ENCODE measurements around the gene ERVH48-1.

DNA sequence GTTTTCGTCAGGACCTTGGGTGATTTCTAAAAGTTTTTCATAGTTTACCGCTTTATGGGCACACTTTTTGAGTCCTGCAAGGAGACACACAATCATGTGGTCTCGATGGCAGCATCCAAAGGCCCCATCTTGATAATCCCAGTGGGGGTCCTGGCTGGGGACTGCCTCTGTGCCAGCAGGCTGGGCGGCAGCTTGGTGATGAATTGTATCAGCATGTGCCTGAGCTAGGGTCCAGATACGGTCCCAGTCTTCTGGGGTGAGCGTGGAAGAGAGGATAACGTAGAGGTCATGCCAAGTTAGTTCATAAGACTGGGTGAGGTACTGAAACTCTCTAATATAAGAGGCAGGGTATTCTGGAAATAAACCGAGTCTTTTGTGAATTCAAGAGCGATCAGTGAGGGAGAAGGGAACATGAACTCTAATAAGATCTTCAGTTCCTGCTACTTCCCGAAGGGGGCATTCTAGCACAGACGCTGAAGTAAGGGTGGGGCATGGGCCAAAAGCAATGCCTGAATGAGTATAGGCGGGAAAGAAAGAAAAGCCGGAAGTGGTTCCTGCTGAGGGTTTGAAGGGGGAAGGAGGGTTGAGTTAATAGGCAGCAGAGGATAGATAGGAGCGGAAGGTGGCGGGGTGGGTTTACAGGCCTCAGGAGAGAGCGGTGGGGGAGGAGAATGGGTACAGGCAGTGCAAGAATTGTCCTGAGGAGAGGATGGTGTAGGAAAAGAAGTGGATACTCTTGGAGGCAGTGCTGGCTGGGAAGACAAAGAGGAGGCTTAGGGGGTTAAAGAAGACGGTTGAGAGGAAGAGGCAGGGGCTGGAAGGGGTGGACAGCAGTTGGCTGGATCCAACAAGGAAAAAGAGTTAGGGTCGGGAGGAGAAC, 1.6 kb downstream of the ERVH48-1 start:
- TF ChIP-seq, protein P1, sequence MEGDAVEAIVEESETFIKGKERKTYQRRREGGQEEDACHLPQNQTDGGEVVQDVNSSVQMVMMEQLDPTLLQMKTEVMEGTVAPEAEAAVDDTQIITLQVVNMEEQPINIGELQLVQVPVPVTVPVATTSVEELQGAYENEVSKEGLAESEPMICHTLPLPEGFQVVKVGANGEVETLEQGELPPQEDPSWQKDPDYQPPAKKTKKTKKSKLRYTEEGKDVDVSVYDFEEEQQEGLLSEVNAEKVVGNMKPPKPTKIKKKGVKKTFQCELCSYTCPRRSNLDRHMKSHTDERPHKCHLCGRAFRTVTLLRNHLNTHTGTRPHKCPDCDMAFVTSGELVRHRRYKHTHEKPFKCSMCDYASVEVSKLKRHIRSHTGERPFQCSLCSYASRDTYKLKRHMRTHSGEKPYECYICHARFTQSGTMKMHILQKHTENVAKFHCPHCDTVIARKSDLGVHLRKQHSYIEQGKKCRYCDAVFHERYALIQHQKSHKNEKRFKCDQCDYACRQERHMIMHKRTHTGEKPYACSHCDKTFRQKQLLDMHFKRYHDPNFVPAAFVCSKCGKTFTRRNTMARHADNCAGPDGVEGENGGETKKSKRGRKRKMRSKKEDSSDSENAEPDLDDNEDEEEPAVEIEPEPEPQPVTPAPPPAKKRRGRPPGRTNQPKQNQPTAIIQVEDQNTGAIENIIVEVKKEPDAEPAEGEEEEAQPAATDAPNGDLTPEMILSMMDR (tag by site-specific recombination; IDR thresholded peaks at IDR 0.05) = peak; percentile 97
- TF ChIP-seq, protein P2, sequence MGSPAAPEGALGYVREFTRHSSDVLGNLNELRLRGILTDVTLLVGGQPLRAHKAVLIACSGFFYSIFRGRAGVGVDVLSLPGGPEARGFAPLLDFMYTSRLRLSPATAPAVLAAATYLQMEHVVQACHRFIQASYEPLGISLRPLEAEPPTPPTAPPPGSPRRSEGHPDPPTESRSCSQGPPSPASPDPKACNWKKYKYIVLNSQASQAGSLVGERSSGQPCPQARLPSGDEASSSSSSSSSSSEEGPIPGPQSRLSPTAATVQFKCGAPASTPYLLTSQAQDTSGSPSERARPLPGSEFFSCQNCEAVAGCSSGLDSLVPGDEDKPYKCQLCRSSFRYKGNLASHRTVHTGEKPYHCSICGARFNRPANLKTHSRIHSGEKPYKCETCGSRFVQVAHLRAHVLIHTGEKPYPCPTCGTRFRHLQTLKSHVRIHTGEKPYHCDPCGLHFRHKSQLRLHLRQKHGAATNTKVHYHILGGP (tag by site-specific recombination; IDR thresholded peaks at IDR 0.05) = no peak
- TF ChIP-seq ZFP3 (tag by site-specific recombination; IDR thresholded peaks at IDR 0.05; ENCODE audit: low read depth) (peak; percentile 40; the same call in 1 of the 2 replicates), SP7 (tag by site-specific recombination; IDR thresholded peaks at IDR 0.05) (peak; percentile 86), ZNF404 (tag by site-specific recombination; IDR thresholded peaks at IDR 0.05) (no peak), ZNF529 (tag by site-specific recombination; IDR thresholded peaks at IDR 0.05; ENCODE audit: insufficient replicate concordance) (no peak), ZNF311 (tag by site-specific recombination; IDR thresholded peaks at IDR 0.05; ENCODE audit: borderline replicate concordance) (no peak), YY1 (tag by site-specific recombination; IDR thresholded peaks at IDR 0.05) (no peak), ZNF274 (IDR thresholded peaks at IDR 0.05; ENCODE audit: low read length) (no peak), ZNF274 (tag by site-specific recombination; IDR thresholded peaks at IDR 0.05; ENCODE audit: borderline replicate concordance) (no peak)
- TF ChIP-seq, protein P3, sequence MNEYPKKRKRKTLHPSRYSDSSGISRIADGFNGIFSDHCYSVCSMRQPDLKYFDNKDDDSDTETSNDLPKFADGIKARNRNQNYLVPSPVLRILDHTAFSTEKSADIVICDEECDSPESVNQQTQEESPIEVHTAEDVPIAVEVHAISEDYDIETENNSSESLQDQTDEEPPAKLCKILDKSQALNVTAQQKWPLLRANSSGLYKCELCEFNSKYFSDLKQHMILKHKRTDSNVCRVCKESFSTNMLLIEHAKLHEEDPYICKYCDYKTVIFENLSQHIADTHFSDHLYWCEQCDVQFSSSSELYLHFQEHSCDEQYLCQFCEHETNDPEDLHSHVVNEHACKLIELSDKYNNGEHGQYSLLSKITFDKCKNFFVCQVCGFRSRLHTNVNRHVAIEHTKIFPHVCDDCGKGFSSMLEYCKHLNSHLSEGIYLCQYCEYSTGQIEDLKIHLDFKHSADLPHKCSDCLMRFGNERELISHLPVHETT (tag by site-specific recombination; IDR thresholded peaks at IDR 0.05) = peak; percentile 80
- TF ChIP-seq, protein P4, sequence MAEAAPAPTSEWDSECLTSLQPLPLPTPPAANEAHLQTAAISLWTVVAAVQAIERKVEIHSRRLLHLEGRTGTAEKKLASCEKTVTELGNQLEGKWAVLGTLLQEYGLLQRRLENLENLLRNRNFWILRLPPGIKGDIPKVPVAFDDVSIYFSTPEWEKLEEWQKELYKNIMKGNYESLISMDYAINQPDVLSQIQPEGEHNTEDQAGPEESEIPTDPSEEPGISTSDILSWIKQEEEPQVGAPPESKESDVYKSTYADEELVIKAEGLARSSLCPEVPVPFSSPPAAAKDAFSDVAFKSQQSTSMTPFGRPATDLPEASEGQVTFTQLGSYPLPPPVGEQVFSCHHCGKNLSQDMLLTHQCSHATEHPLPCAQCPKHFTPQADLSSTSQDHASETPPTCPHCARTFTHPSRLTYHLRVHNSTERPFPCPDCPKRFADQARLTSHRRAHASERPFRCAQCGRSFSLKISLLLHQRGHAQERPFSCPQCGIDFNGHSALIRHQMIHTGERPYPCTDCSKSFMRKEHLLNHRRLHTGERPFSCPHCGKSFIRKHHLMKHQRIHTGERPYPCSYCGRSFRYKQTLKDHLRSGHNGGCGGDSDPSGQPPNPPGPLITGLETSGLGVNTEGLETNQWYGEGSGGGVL (tag by site-specific recombination; IDR thresholded peaks at IDR 0.05) = peak; percentile 97
- TF ChIP-seq, protein P5, sequence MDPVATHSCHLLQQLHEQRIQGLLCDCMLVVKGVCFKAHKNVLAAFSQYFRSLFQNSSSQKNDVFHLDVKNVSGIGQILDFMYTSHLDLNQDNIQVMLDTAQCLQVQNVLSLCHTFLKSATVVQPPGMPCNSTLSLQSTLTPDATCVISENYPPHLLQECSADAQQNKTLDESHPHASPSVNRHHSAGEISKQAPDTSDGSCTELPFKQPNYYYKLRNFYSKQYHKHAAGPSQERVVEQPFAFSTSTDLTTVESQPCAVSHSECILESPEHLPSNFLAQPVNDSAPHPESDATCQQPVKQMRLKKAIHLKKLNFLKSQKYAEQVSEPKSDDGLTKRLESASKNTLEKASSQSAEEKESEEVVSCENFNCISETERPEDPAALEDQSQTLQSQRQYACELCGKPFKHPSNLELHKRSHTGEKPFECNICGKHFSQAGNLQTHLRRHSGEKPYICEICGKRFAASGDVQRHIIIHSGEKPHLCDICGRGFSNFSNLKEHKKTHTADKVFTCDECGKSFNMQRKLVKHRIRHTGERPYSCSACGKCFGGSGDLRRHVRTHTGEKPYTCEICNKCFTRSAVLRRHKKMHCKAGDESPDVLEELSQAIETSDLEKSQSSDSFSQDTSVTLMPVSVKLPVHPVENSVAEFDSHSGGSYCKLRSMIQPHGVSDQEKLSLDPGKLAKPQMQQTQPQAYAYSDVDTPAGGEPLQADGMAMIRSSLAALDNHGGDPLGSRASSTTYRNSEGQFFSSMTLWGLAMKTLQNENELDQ (tag by site-specific recombination; IDR thresholded peaks at IDR 0.05; ENCODE audit: low read depth) = no peak

Data from HEK293 (cell line).